Lung (tissue), 12 donors: ENCODE measurements around the gene ZBTB9. TPM values are rescaled to one million over a fixed set of nuclear protein-coding genes. Genes with fewer than 3 reads are reported as not detected.

Experiments
- ATAC-seq: fragments of 200-7000 bp; cut with Tn5 transposase; one replicate; pipeline ENCODE4 v1.9.1; 2020; ENCODE audit warnings: moderate number of reproducible peaks; ENCODE audit not compliant: insufficient read depth, low FRiP score
- DNase-seq, 3 donors: peaks; one replicate each; pipeline ENCODE4 v3.0.0-alpha.2; 2013 to 2017
- H3K27ac ChIP-seq, 2 donors: one replicate each; pipeline ENCODE4 v1.5.1; 2013; ENCODE audit warnings: mild to moderate bottlenecking in 2 of 2, moderate library complexity in 2 of 2, control low read depth in 1 of 2, inconsistent platforms in 1 of 2, low read depth in 1 of 2, low read length in 1 of 2
- H3K27me3 ChIP-seq, 3 donors: one replicate each; pipeline ENCODE4 v1.5.1; 2013; ENCODE audit warnings: low read length in 2 of 3; ENCODE audit not compliant: control insufficient read depth in 3 of 3, insufficient read depth in 3 of 3
- H3K36me3 ChIP-seq, 4 donors: one replicate each; pipeline ENCODE4 v1.5.1; 2013; ENCODE audit warnings: low read length in 4 of 4, mild to moderate bottlenecking in 1 of 4, moderate library complexity in 1 of 4; ENCODE audit not compliant: control insufficient read depth in 4 of 4, insufficient read depth in 4 of 4
- H3K4me1 ChIP-seq, 5 donors: one replicate each; pipeline ENCODE4 v1.5.1; 2013; ENCODE audit warnings: low read length in 5 of 5, mild to moderate bottlenecking in 2 of 5, moderate library complexity in 1 of 5; ENCODE audit not compliant: control insufficient read depth in 5 of 5, insufficient read depth in 5 of 5
- H3K4me3 ChIP-seq: one replicate; pipeline ENCODE4 v1.5.1; 2013; ENCODE audit warnings: mild to moderate bottlenecking, control low read depth, moderate library complexity
- H3K9ac ChIP-seq, 2 donors: one replicate each; pipeline ENCODE4 v1.5.1; 2013; ENCODE audit warnings: low read length in 2 of 2, control low read depth in 1 of 2; ENCODE audit not compliant: insufficient read depth in 1 of 2
- H3K9me3 ChIP-seq, 4 donors: one replicate each; pipeline ENCODE4 v1.5.1; 2013; ENCODE audit warnings: low read length in 3 of 4, mild to moderate bottlenecking in 1 of 4, moderate library complexity in 1 of 4; ENCODE audit not compliant: control insufficient read depth in 4 of 4, insufficient read depth in 3 of 4
- CTCF ChIP-seq: IDR thresholded peaks from 2 replicates; pipeline ENCODE4 v1.5.1; 2012; ENCODE audit warnings: mild to moderate bottlenecking; ENCODE audit errors: control extremely low read depth, extremely low read depth
- WGBS, 2 donors: extraction: QIAGEN DNeasy Blood & Tissue Kit; methylation state at CpG; one replicate each; pipeline ENCODE4 v1.1.7; 2013; 5-methylcytosine and 5-hydroxymethylcytosine counted together
- polyA plus RNA-seq, 2 donors: library from polyadenylated mRNA; stranded (reverse); fragments of 200-250 nt; gene quantifications; one replicate each; pipeline ENCODE4 v1.2.1, GENCODE V29; 2013
- total RNA-seq, 2 donors: library from RNA; depleted of rRNA in 1 of 2; stranded (reverse); fragments of >200 nt in 1 of 2; gene quantifications; one replicate each; pipeline ENCODE4 v1.2.1, GENCODE V29; 2014 to 2021
- donor health status: control.
- donor health status: control.
- donor health status: Bipolar disorder and iron deficiency.
- donor health status: healthy.
- donor health status: DM: yes; HTN: yes; CAD: no.

The ZBTB9 gene
- total and polyA plus RNA-seq, 4 donors: 4.0 to 7.9 (median 4.5) TPM

- Histone ChIP-seq H3K9ac (no peak overlapping the region), H3K36me3 (peaks cover 3 to 27% (median 26%) of the 10 kb centered on the region in 4 donors), H3K27me3 (no peaks in the 10 kb centered on the region), H3K4me1 (peaks cover 4 to 25% (median 7%) of the 10 kb centered on the region in 5 donors), H3K27ac (no peak overlapping the region), H3K9me3 (no peaks in the 10 kb centered on the region), H3K4me3 (no peak overlapping the region)
- DNase-seq (no peak), ATAC-seq (no peak)
- no peak for TF ChIP-seq CTCF
- 87 to 91% methylated on average over 4 of the region's 4 CpGs for WGBS, 2 donors
Observed at GRCh38 chr6:33434961-33435360, 19.4 kb upstream of the ZBTB9 start.

GRCh38 chr6:33437666-33438065, 16.7 kb upstream of the ZBTB9 start:
- no peaks in the 10 kb centered on the region for H3K9me3 ChIP-seq
- no peak for ATAC-seq
- TF ChIP-seq CTCF: no peak
- H3K4me1 ChIP-seq: peaks cover 0 to 6% (median 2%) of the 10 kb centered on the region in 5 donors
- no peak for DNase-seq
- H3K36me3 ChIP-seq: peaks cover 3 to 42% (median 30%) of the 10 kb centered on the region in 4 donors
- no peak overlapping the region for H3K9ac ChIP-seq
- H3K27me3 ChIP-seq: no peaks in the 10 kb centered on the region
- 95 to 98% methylated on average over 16 to 18 of the region's 18 CpGs for WGBS, 2 donors
- no peak overlapping the region for H3K27ac ChIP-seq
- H3K4me3 ChIP-seq: no peak overlapping the region

GRCh38 chr6:33438978-33439594, 15.3 kb upstream of the ZBTB9 start:
- H3K27ac ChIP-seq: no peak overlapping the region
- no peak for TF ChIP-seq CTCF
- H3K27me3 ChIP-seq: no peaks in the 10 kb centered on the region
- 96 to 97% methylated on average over 3 of the region's 3 CpGs for whole genome bisulfite sequencing, 2 donors
- H3K36me3 ChIP-seq: peaks cover 3 to 51% (median 30%) of the 10 kb centered on the region in 4 donors
- DNase-seq (no peak), ATAC-seq (no peak)
- H3K9ac ChIP-seq: no peak overlapping the region
- no peak overlapping the region for H3K4me3 ChIP-seq
- H3K9me3 ChIP-seq: no peaks in the 10 kb centered on the region
- peaks cover 0 to 1% (median 0%) of the 10 kb centered on the region in 5 donors for H3K4me1 ChIP-seq
